Measurements from ENCODE around the gene ELMOD1. TPM values are rescaled to one million over a fixed set of nuclear protein-coding genes. Genes with fewer than 3 reads are reported as not detected.

Gene ELMOD1
- total and polyA plus RNA-seq, 9 donors, result 0.17 to 0.69 (median 0.24) TPM; not detected in 3

- WGBS, 3 donors, result 93 to 96% (median 96%) methylated on average over 2 of the region's 2 CpGs
- Histone ChIP-seq H3K27ac (no peak overlapping the region), H3K4me3 (no peak overlapping the region), H3K9me3 (no peaks in the 10 kb centered on the region), H3K4me1 (ENCODE audit: insufficient read depth) (peaks cover 2% of the 10 kb centered on the region), H3K36me3 (no peaks in the 10 kb centered on the region), H3K27me3 (no peaks in the 10 kb centered on the region)
- intact Hi-C loops (cut with DNase I), result no loop called here
- DNase-seq, result no peak
- TF ChIP-seq EP300 (IDR thresholded peaks at IDR 0.05) (no peak), CTCF (IDR thresholded peaks at IDR 0.05) (no peak)
Observed at GRCh38 chr11:107549954-107550285, 41.0 kb upstream of the ELMOD1 start.

- Histone ChIP-seq H3K9me3 (no peaks in the 10 kb centered on the region), H3K4me1 (ENCODE audit: insufficient read depth) (peaks cover 1% of the 10 kb centered on the region), H3K36me3 (no peaks in the 10 kb centered on the region), H3K27ac (no peak overlapping the region), H3K27me3 (no peaks in the 10 kb centered on the region), H3K4me3 (no peak overlapping the region)
- TF ChIP-seq POLR2A (IDR thresholded peaks at IDR 0.05), result no peak
- no peak for TF ChIP-seq EP300 (IDR thresholded peaks at IDR 0.05)
- no peak for TF ChIP-seq CTCF (IDR thresholded peaks at IDR 0.05)
- 87 to 90% (median 89%) methylated on average over 4 of the region's 4 CpGs for WGBS, 3 donors
- DNase-seq, result no peak
- intact Hi-C loops (cut with DNase I), result no loop called here
Observed at GRCh38 chr11:107550304-107550703, 40.6 kb upstream of the ELMOD1 start.

- no peaks in the 10 kb centered on the region for H3K9me3 ChIP-seq
- no peak overlapping the region for H3K27ac ChIP-seq
- H3K4me3 ChIP-seq, result no peak overlapping the region
- TF ChIP-seq CTCF (IDR thresholded peaks at IDR 0.05) (no peak), POLR2A (IDR thresholded peaks at IDR 0.05) (no peak), EP300 (IDR thresholded peaks at IDR 0.05) (no peak)
- H3K27me3 ChIP-seq, result no peaks in the 10 kb centered on the region
- H3K4me1 ChIP-seq (ENCODE audit: insufficient read depth), result peaks cover 4% of the 10 kb centered on the region
- no peaks in the 10 kb centered on the region for H3K36me3 ChIP-seq
- no peak for DNase-seq
- intact Hi-C loops (cut with DNase I), result no loop called here
Observed at GRCh38 chr11:107561688-107562087, 29.3 kb upstream of the ELMOD1 start.

- Histone ChIP-seq H3K27me3 (no peaks in the 10 kb centered on the region), H3K4me3 (no peak overlapping the region), H3K9me3 (no peaks in the 10 kb centered on the region), H3K4me1 (ENCODE audit: insufficient read depth) (peaks cover 4% of the 10 kb centered on the region), H3K36me3 (no peaks in the 10 kb centered on the region), H3K27ac (no peak overlapping the region)
- TF ChIP-seq EP300 (IDR thresholded peaks at IDR 0.05) (no peak), POLR2A (IDR thresholded peaks at IDR 0.05) (no peak), CTCF (IDR thresholded peaks at IDR 0.05) (no peak)
- WGBS, 3 donors, result 49 to 68% (median 51%) methylated on average over 4 of the region's 4 CpGs
- DNase-seq, result no peak
- intact Hi-C loops (cut with DNase I), result no loop called here
Observed at GRCh38 chr11:107562647-107563208, 28.2 kb upstream of the ELMOD1 start.

All from ovary (tissue), 9 donors.